Measurements from ENCODE around the gene ARHGAP42. TPM values are rescaled to one million over a fixed set of nuclear protein-coding genes. Genes with fewer than 3 reads are reported as not detected.
"Not testable (repeated sequence)": the region's sequence is repeated elsewhere in the genome, so short reads cannot be mapped to it uniquely, and the experiment has no call there.

The ARHGAP42 gene
- total RNA-seq, 1 experiment from 2014 or later: 21.5 TPM

DNA sequence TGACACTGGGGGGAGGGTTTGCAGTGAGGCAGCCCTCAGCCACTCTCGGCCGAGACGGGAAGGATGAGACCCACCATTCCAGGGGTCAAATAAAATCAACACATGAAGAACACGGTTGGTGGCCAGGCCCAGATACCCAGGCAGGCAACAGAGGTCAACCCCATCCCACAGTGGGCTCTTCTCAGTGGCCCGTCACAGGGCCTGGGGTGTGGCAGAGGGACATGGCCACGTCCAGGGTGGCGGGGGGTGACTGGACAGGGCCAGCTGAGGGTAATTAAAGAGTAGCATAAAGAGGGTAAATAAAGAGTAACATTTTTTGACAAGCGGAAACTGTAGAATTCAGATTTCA is 188.4 kb downstream of the ARHGAP42 start:
- H3K4me3 ChIP-seq (ENCODE audit: insufficient read depth, low read depth, low read length): no peak overlapping the region
- H3K27me3 ChIP-seq (ENCODE audit: control insufficient read depth, insufficient read depth, low read length): no peaks in the 10 kb centered on the region
- peak; percentile 18 for DNase-seq
- no peaks in the 10 kb centered on the region for H3K36me3 ChIP-seq (replicated peaks; ENCODE audit: control insufficient read depth, insufficient read depth, low read length)

DNA sequence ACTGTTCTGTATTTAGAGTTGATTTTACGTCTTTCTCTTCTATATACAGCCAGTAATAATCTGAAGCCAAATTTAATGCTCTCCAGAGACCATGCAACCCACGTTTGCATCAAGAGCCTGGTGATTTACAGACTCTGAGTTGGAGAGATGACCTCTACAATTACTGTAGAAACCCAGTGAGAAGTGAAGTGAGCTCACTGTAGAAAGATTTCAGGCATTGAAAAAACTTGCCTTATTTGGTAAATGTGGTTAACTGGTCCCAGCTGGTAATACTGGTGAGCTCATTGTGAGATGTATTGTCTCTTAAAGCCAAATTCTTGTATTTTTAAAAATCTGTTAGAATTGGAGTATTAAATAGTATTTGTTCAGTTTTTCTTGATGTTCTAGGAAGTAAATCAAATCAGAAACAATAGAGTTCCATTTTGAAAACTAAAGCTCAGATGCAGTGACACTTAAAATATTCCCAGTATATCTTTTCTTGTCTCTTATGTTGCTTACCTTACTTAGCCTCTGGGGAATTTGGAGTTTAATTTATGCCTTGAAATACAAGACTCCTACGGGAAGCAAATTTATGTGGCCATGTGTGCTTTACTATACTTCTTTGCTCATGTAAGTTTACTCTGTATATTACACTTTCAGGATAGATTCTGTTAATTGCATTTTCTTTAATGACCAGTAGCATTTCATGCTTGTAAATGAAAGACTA is 189.9 kb downstream of the ARHGAP42 start:
- H3K4me3 ChIP-seq (ENCODE audit: insufficient read depth, low read depth, low read length): no peak overlapping the region
- H3K27me3 ChIP-seq (ENCODE audit: control insufficient read depth, insufficient read depth, low read length): no peaks in the 10 kb centered on the region
- H3K36me3 ChIP-seq (replicated peaks; ENCODE audit: control insufficient read depth, insufficient read depth, low read length): no peaks in the 10 kb centered on the region
- DNase-seq: no peak

DNA sequence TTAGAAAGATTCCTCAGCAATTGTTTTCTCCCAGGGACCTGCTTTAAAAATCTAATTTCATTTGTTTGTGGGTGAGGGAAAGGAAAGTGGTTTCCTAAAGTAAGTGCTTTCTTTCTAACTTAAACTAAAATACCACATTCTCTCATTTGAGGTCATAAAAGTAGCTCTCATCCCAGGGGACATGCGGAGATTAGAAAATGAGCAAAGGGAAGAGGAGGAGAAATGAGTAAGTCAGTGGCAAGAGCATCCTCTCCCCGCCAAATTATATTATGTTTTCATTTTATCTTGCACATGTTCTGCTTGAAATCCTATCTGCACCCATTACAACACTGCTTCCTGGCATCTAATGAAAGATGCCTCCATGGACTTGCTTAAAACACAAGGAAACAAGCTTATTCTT is 191.4 kb downstream of the ARHGAP42 start:
- no peak for DNase-seq
- Histone ChIP-seq H3K4me3 (ENCODE audit: insufficient read depth, low read depth, low read length) (no peak overlapping the region), H3K27me3 (ENCODE audit: control insufficient read depth, insufficient read depth, low read length) (no peaks in the 10 kb centered on the region), H3K36me3 (replicated peaks; ENCODE audit: control insufficient read depth, insufficient read depth, low read length) (no peaks in the 10 kb centered on the region)

DNA sequence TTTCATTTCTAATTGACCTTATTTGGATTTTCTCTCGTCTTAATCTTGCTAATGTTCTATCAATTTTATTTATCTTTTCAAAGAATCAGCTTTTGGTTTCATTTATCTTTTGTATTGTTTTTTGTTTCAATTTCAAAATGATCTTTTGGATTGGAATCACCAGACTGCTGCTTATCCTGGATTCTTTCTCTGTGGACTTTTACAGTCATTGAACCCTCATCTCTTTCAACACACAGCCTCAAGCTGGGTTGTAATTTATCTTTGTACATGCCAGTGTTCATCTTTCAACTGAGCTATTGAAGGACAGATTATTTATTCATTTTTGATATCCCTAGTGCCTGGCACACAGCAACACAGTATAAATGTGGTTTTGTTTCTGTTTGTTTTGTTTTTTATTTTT is 195.9 kb downstream of the ARHGAP42 start:
- no peak for DNase-seq
- no peaks in the 10 kb centered on the region for H3K36me3 ChIP-seq (replicated peaks; ENCODE audit: control insufficient read depth, insufficient read depth, low read length)

DNA sequence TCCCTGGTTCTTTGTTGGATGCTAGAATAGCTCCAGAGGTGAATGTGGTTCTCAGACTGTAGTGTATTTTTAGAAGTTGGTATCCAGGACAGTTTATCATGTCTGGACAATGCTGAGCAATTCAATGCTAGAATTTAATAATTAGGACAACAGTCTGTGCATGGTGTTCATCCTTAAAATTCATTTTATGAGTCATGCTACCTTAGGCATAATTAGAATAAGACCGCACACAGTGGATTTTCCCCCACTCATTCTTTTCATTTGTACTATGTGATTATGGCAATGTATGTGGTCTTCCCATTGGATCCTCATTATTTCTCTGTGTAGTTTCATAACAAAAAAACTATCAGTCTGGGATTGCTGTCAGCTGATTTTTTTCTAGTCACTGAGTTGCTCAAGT is 196.7 kb downstream of the ARHGAP42 start:
- no peak for DNase-seq
- Histone ChIP-seq H3K27me3 (ENCODE audit: control insufficient read depth, insufficient read depth, low read length) (no peaks in the 10 kb centered on the region), H3K36me3 (replicated peaks; ENCODE audit: control insufficient read depth, insufficient read depth, low read length) (no peaks in the 10 kb centered on the region), H3K4me3 (ENCODE audit: insufficient read depth, low read depth, low read length) (no peak overlapping the region)

More for the DNA sequence above, 195.9 kb downstream of the ARHGAP42 start:
- Histone ChIP-seq H3K27me3 (ENCODE audit: control insufficient read depth, insufficient read depth, low read length) (no peaks in the 10 kb centered on the region), H3K4me3 (ENCODE audit: insufficient read depth, low read depth, low read length) (no peak overlapping the region)

DNA sequence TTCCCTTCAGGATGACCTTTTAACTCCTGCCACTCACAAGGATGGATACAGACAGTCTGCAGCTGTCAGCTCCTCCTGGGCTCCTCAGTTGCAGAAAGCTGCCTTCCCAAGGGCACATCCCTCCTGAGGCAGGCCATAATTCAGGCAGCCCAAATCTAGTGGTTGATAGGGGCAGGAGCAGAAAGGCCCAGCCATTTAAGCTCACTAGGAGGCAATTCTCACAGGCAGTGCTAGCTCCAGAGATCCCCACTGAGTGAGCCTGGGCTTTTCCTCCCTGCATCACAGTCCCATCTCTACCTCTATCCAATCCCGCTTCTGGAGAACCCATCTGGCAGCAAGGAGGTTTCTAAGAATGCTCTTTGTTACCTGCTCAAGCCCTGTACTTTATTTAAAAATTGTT is 200.6 kb downstream of the ARHGAP42 start:
- Histone ChIP-seq H3K27me3 (ENCODE audit: control insufficient read depth, insufficient read depth, low read length) (no peaks in the 10 kb centered on the region), H3K4me3 (ENCODE audit: insufficient read depth, low read depth, low read length) (no peak overlapping the region), H3K36me3 (replicated peaks; ENCODE audit: control insufficient read depth, insufficient read depth, low read length) (no peaks in the 10 kb centered on the region)
- DNase-seq: no peak

DNA sequence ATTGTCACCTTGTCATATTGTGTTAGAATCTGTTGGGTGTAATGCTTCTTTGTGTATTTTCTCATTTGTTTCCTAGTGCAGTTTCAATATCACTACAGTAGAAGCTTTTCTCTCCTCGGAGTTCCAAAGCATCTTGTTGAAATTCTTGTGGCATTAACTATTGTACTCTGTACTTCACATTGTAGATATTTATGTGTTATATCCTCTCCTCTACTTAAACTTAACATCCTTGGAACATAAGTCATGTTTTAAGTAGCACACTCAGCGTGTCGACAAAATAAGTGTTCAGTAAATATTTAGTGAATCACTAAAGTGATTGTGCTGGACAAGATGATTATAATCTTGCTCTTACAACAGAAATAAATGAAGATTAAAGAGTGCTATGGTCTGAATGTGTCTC is 201.7 kb downstream of the ARHGAP42 start:
- Histone ChIP-seq H3K27me3 (ENCODE audit: control insufficient read depth, insufficient read depth, low read length) (no peaks in the 10 kb centered on the region), H3K36me3 (replicated peaks; ENCODE audit: control insufficient read depth, insufficient read depth, low read length) (no peaks in the 10 kb centered on the region), H3K4me3 (ENCODE audit: insufficient read depth, low read depth, low read length) (no peak overlapping the region)
- no peak for DNase-seq

DNA sequence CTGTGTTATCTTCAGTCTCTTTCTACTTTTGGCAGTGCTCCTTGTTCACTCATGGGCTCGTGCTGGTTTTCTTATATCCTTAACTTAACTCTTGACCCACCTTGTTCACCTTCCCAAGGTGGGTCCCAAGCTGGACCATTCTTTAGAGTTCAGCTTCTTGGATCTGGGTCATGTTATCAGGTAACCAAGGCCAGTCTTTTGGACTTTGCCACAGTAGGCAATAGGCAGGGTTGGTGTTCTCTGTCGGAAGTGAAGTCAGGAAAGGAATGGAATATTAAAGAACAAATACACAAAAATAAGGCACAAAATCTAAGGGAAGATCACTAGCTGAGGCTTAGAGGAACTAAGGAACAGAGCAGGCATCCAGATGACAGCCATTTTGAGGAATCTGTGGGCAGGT is 202.7 kb downstream of the ARHGAP42 start:
- Histone ChIP-seq H3K4me3 (ENCODE audit: insufficient read depth, low read depth, low read length) (no peak overlapping the region), H3K27me3 (ENCODE audit: control insufficient read depth, insufficient read depth, low read length) (no peaks in the 10 kb centered on the region), H3K36me3 (replicated peaks; ENCODE audit: control insufficient read depth, insufficient read depth, low read length) (no peaks in the 10 kb centered on the region)
- no peak for DNase-seq

DNA sequence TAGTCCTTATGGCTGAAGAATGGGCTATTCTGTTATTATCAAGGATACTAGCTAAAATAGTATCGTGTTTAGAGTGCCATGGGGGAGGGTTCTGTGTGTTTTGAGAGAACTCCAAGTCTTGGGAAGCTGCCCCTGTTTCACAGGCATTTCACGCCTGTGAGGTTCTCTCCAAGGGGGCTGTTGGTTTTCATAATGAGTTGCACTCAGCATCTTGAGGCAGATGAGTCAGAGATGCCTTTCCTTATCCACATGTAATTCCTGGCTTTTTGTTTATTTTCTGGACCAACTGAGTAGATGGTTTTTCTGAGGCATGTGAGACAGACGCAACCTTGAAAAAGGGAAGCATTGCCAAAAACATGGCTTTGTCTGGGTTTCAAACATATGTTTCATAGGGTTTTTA is 203.7 kb downstream of the ARHGAP42 start:
- H3K4me3 ChIP-seq (ENCODE audit: insufficient read depth, low read depth, low read length): no peak overlapping the region
- H3K36me3 ChIP-seq (replicated peaks; ENCODE audit: control insufficient read depth, insufficient read depth, low read length): no peaks in the 10 kb centered on the region
- no peaks in the 10 kb centered on the region for H3K27me3 ChIP-seq (ENCODE audit: control insufficient read depth, insufficient read depth, low read length)
- no peak for DNase-seq

DNA sequence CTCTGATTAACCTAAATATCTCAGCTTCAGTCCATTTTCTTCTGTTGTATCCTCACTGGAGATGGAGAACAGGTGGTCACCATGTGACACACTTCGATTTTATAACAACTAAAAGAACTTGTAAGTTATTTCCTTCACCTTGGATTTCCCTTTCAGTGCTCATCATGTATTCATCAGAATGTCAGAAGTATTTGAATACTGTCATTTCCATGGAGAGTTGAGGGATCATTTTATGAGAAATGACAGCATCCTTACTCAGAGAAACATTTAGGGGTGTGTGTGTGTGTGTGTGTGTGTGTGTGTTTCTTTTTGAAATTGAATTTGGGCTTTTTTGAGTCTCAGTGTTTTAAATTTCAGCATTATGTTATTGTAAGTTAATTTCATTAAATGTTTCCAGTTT is 205.8 kb downstream of the ARHGAP42 start:
- Histone ChIP-seq H3K4me3 (ENCODE audit: insufficient read depth, low read depth, low read length) (no peak overlapping the region), H3K27me3 (ENCODE audit: control insufficient read depth, insufficient read depth, low read length) (no peaks in the 10 kb centered on the region), H3K36me3 (replicated peaks; ENCODE audit: control insufficient read depth, insufficient read depth, low read length) (no peaks in the 10 kb centered on the region)
- no peak for DNase-seq

DNA sequence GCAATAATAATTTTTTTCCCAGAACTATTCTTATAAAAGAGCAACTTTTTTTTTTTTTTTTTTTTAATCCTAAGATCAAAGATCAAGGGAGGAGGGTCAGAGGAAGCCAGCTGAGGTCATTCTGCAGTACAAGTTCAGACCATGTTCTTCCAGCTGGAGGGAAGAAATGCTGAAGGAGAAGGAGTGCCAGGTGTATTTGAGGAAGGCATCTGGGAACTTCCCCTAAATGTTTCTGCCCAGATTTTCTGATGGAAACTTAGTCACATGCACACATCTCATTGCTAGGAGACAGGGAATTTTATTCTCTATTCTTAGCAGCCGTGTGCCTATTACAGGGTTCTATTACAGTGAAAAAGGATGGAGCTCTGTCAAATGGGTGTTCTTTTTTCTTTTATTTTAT is 208.4 kb downstream of the ARHGAP42 start:
- Histone ChIP-seq H3K36me3 (replicated peaks; ENCODE audit: control insufficient read depth, insufficient read depth, low read length) (no peaks in the 10 kb centered on the region), H3K4me3 (ENCODE audit: insufficient read depth, low read depth, low read length) (no peak overlapping the region), H3K27me3 (ENCODE audit: control insufficient read depth, insufficient read depth, low read length) (no peaks in the 10 kb centered on the region)
- DNase-seq: no peak

DNA sequence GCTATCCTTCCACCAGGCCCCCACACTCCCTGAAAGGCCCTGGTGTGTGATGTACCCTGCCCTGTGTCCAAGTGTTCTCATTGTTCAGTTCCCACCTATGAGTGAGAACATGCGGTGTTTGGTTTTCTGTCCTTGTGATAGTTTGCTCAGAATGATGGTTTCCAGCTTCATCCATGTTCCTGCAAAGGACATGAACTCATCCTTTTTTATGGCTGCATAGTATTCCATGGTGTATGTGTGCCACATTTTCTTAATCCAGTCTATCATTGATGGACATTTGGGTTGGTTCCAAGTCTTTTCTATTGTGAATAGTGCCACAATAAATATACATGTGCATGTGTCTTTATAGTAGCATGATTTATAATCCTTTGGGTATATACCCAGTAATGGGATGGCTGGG is 208.9 kb downstream of the ARHGAP42 start:
- not testable (repeated sequence) for H3K36me3 ChIP-seq (replicated peaks; ENCODE audit: control insufficient read depth, insufficient read depth, low read length); DNase-seq; H3K4me3 ChIP-seq (ENCODE audit: insufficient read depth, low read depth, low read length); H3K27me3 ChIP-seq (ENCODE audit: control insufficient read depth, insufficient read depth, low read length)

DNA sequence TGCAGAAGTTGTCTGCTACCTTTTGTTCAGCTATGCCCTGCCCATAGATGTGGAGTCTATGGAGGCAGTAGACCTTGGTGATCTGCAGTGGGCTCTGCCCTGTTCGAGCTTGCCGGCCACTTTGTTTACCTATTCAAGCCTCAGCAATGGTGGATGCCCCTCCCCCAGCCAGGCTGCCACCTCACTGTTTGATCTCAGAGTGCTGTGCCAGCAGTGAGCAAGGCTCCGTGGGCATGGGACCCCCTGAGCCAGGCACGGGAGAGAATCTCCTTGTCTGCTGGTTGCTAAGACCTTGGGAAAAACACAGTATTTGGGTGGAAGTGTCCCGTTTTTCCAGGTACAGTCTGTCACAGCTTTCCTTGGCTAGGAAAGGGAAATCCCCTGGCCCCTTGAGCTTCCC is 214.4 kb downstream of the ARHGAP42 start:
- not testable (repeated sequence) for H3K36me3 ChIP-seq (replicated peaks; ENCODE audit: control insufficient read depth, insufficient read depth, low read length); DNase-seq; H3K4me3 ChIP-seq (ENCODE audit: insufficient read depth, low read depth, low read length); H3K27me3 ChIP-seq (ENCODE audit: control insufficient read depth, insufficient read depth, low read length)

DNA sequence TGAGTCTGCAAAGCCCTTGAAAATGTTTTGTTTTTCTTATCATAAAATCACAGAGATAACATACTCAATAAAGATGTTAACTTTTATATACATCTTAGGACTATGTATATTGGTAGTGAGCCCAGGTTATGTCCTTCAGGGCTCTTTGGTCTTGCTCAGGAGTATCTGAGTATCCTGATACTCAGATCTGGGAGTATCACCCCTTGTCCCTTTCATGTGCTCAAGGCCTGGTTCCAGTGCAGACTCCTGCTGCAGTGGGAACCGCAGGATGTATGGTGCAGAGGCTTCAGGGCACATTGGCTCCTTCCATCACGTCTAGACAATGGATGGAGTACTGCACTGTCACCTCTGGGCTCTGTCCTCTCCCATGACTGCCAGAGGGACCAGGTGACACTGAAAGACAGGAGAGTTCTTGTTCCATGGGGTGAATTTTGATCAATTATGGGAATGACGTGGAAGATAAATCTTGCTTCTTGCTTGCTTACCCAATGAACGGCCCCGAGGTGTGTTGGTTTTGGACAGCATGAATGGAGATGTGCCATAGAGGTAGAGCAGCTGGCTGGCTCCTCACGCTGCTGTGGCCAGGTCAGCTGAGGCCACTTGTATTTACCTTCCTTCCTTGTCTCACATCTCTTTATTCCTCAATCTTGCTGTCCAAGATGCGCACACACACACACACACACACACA is 215.5 kb downstream of the ARHGAP42 start:
- Histone ChIP-seq H3K36me3 (replicated peaks; ENCODE audit: control insufficient read depth, insufficient read depth, low read length) (no peaks in the 10 kb centered on the region), H3K27me3 (ENCODE audit: control insufficient read depth, insufficient read depth, low read length) (no peaks in the 10 kb centered on the region), H3K4me3 (ENCODE audit: insufficient read depth, low read depth, low read length) (no peak overlapping the region)
- DNase-seq: no peak

DNA sequence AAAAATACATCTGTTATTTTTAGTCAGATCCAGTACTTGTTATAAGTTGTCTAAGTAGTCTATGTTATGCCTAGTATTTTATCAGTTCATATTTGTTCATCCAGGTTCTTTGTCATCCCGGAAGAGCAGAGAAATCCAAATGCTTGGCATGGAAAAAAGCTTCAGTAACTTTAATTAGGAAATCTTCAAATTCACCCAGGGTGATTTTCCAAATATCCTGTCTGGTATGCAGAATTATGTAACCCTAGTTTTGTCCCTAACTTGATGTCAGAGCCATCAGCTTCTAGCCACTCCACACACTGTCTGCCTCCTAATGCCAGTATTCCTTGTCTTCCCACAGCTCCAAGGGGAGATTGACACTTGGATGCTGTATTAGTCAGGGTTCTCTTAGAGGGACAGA is 216.2 kb downstream of the ARHGAP42 start:
- Histone ChIP-seq H3K27me3 (ENCODE audit: control insufficient read depth, insufficient read depth, low read length) (no peaks in the 10 kb centered on the region), H3K36me3 (replicated peaks; ENCODE audit: control insufficient read depth, insufficient read depth, low read length) (no peaks in the 10 kb centered on the region), H3K4me3 (ENCODE audit: insufficient read depth, low read depth, low read length) (no peak overlapping the region)
- no peak for DNase-seq
